ENCODE measurements around the gene SNAPC2.

SNAPC2 gene
- 7.0 to 11.6 (median 7.8) reads per million in 4 donors for total RNA-seq

- peak; percentile 92 to 97 (median 94) for DNase-seq
Observed at GRCh38 chr19:7919610-7920518, at the start of gene SNAPC2. TSS of gene SNAPC2 (plus strand) at chr19:7920338. CDS start at chr19:7920367, 29 bp downstream.

- peak in 4 of 5 donors; percentile 34 to 67 (median 51) for DNase-seq
Observed at GRCh38 chr19:7870571-7871436, 49.3 kb upstream of the SNAPC2 start.

- peak; percentile 70 to 92 (median 80) for DNase-seq
Observed at GRCh38 chr19:7871437-7872305, 48.5 kb upstream of the SNAPC2 start.

GRCh38 chr19:7872306-7873204 lies 47.6 kb upstream of the SNAPC2 start:
- no peak for DNase-seq

- DNase-seq: no peak
Observed at GRCh38 chr19:7873304-7874075, 46.6 kb upstream of the SNAPC2 start.

- no peak for DNase-seq
Observed at GRCh38 chr19:7874076-7874896, 45.9 kb upstream of the SNAPC2 start, which contains the start of gene PRR36. TSS of gene PRR36 (minus strand) at chr19:7874390. CDS start at chr19:7873689, 701 bp downstream.

- no peak for DNase-seq
Observed at GRCh38 chr19:7874897-7875273, 45.3 kb upstream of the SNAPC2 start.

GRCh38 chr19:7877249-7877836 lies 42.8 kb upstream of the SNAPC2 start:
- DNase-seq: no peak

GRCh38 chr19:7879111-7879807 lies 40.9 kb upstream of the SNAPC2 start:
- DNase-seq: no peak

- DNase-seq: no peak
Observed at GRCh38 chr19:7879836-7880235, 40.3 kb upstream of the SNAPC2 start.

GRCh38 chr19:7881910-7882309 lies 38.2 kb upstream of the SNAPC2 start:
- no peak for DNase-seq

- no peak for DNase-seq
Observed at GRCh38 chr19:7883105-7883504, 37.0 kb upstream of the SNAPC2 start.

- no peak for DNase-seq
Observed at GRCh38 chr19:7883796-7884570, 36.2 kb upstream of the SNAPC2 start.

- DNase-seq: no peak
Observed at GRCh38 chr19:7885818-7886217, 34.3 kb upstream of the SNAPC2 start.

GRCh38 chr19:7887408-7888144 lies 32.6 kb upstream of the SNAPC2 start:
- no peak for DNase-seq

- no peak for DNase-seq
Observed at GRCh38 chr19:7888145-7888825, 31.9 kb upstream of the SNAPC2 start, which contains the start of gene LRRC8E. TSS of gene LRRC8E (plus strand) at chr19:7888510. CDS start at chr19:7895604, 7,094 bp downstream.
